Measurements from ENCODE around the gene ALG13.

DNA sequence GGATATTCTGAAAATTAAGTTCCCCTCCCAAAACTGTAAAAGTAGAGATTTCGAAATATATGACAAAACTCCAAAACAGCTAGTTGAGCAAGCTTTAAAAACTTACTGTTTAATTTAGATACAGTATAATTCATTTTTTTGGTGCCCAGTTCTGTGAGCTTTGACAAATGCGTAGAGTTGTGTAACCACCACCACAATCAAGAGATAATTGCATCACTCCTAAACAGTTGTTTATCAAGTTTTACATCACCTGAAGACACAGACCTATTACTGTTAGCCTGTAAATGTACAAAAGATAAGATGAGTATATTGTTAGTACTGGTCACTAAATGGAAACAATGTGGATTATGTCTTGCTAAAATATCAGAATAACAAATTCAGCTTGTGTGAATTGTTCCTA is 62.3 kb downstream of the ALG13 start:
- TF ChIP-seq, protein P1, sequence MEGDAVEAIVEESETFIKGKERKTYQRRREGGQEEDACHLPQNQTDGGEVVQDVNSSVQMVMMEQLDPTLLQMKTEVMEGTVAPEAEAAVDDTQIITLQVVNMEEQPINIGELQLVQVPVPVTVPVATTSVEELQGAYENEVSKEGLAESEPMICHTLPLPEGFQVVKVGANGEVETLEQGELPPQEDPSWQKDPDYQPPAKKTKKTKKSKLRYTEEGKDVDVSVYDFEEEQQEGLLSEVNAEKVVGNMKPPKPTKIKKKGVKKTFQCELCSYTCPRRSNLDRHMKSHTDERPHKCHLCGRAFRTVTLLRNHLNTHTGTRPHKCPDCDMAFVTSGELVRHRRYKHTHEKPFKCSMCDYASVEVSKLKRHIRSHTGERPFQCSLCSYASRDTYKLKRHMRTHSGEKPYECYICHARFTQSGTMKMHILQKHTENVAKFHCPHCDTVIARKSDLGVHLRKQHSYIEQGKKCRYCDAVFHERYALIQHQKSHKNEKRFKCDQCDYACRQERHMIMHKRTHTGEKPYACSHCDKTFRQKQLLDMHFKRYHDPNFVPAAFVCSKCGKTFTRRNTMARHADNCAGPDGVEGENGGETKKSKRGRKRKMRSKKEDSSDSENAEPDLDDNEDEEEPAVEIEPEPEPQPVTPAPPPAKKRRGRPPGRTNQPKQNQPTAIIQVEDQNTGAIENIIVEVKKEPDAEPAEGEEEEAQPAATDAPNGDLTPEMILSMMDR (IDR thresholded peaks at IDR 0.05 in 4 of 5, conservative IDR thresholded peaks at IDR 0.05 in 1 of 5), result no peak
- no peak for TF ChIP-seq POLR2A (IDR thresholded peaks at IDR 0.05)
